BLaER1 (cell line): ENCODE data around the gene ANO2.
A peak's percentile ranks its signal among the peaks of the same experiment; 100 is the strongest.

Source experiments
- H3K27ac ChIP-seq: shearing (Covaris generic); formaldehyde crosslinking; 2 replicates; pipeline ENCODE4 v1.8.1; 2022
- H3K27me3 ChIP-seq: shearing (Covaris generic); formaldehyde crosslinking; 2 replicates; pipeline ENCODE4 v1.8.1; 2022
- H3K36me3 ChIP-seq: shearing (Covaris generic); formaldehyde crosslinking; 2 replicates; pipeline ENCODE4 v1.8.1; 2022
- H3K4me1 ChIP-seq: shearing (Covaris generic); formaldehyde crosslinking; 2 replicates; pipeline ENCODE4 v1.8.1; 2022
- H3K4me2 ChIP-seq: shearing (Covaris generic); formaldehyde crosslinking; 2 replicates; pipeline ENCODE4 v1.8.1; 2022
- H3K4me3 ChIP-seq: shearing (Covaris generic); formaldehyde crosslinking; 2 replicates; pipeline ENCODE4 v1.8.1; 2022
- H3K9ac ChIP-seq: shearing (Covaris generic); formaldehyde crosslinking; 2 replicates; pipeline ENCODE4 v1.8.1; 2022
- H3K9me3 ChIP-seq: shearing (Covaris generic); formaldehyde crosslinking; 2 replicates; pipeline ENCODE4 v1.8.1; 2022
- H4K20me1 ChIP-seq: shearing (Covaris generic); formaldehyde crosslinking; 2 replicates; pipeline ENCODE4 v1.8.1; 2022
- Cebpa-rat ChIP-seq: shearing (Covaris generic); IDR thresholded peaks from 2 replicates; pipeline ENCODE4 v1.8.1; 2022

Gene ANO2

DNA sequence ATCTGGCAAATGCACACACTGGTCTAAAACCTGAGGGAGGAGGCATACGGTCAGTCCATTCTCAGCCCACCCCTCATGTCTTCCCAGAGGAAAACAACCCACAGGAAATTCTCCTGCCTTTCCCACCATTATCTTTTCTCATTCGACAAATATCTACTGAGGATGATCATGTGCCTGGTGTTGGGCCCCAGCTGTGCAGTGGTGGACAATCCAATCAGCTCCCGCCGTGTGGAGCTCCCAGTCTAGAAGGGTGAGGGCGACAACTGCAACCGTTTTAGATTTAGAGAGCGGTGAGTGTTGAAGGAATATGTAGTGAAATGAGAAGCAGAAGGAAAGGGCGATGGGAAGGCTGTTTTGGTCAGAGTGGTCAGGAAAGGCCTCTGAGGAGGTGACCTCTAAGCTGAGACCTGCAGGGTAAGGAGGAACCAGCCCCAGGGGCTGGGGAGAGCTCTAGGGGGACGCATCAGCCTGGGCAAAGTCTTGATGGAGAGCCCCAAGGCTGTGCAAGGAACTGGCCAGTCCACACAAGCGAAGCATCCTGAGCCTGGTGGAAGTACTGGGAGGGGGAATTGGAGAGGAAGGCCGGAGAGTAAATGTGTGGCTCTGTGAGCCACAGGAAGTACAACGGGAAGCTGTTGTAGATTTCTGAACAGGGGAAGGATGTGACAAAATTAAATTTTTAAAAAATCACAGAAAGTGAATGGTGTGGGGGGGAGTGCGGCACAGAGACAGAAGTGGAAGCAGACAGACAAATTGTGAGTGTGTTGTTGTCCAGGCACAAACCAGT lies 320.4 kb downstream of the ANO2 start:
- no peak overlapping the region for H3K4me3 ChIP-seq
- no peaks in the 10 kb centered on the region for H3K27me3 ChIP-seq
- 0 out of 2 replicates have a peak overlapping the region, but pooled peaks have one; percentile 13 for H3K4me2 ChIP-seq
- H3K36me3 ChIP-seq: no peaks in the 10 kb centered on the region
- H3K4me1 ChIP-seq: peaks cover 5% of the 10 kb centered on the region; the same call in 1 of the 2 replicates
- no peak overlapping the region for H3K9ac ChIP-seq
- no peak for TF ChIP-seq Cebpa-rat
- no peaks in the 10 kb centered on the region for H4K20me1 ChIP-seq
- no peaks in the 10 kb centered on the region for H3K9me3 ChIP-seq
- no peak overlapping the region for H3K27ac ChIP-seq

DNA sequence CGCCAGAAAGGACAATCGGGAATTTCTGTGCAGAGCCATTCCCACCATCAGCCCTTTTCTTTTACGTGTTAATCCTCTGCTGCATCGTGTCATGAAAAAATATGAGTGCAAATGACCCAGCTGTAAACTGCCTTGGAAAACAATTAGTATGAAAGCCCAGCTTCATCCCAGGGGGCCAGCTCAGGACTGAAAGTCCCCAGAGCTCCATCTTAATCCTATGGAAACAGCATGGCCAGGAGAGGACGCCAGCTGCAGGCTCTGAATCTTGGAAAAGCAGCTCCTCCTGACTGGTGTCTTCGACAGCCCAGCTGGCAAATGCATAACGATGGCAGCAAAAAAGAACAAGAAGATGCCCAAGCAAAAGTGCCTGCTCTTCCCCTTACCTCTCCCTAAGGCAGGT lies 321.6 kb downstream of the ANO2 start:
- H3K4me3 ChIP-seq: no peak overlapping the region
- no peaks in the 10 kb centered on the region for H3K36me3 ChIP-seq
- H3K27ac ChIP-seq: no peak overlapping the region
- no peaks in the 10 kb centered on the region for H3K9me3 ChIP-seq
- H3K4me1 ChIP-seq: peaks cover 5% of the 10 kb centered on the region; the same call in 1 of the 2 replicates
- no peak overlapping the region for H3K4me2 ChIP-seq
- no peak for TF ChIP-seq Cebpa-rat
- no peaks in the 10 kb centered on the region for H4K20me1 ChIP-seq
- no peaks in the 10 kb centered on the region for H3K27me3 ChIP-seq
- H3K9ac ChIP-seq: no peak overlapping the region

DNA sequence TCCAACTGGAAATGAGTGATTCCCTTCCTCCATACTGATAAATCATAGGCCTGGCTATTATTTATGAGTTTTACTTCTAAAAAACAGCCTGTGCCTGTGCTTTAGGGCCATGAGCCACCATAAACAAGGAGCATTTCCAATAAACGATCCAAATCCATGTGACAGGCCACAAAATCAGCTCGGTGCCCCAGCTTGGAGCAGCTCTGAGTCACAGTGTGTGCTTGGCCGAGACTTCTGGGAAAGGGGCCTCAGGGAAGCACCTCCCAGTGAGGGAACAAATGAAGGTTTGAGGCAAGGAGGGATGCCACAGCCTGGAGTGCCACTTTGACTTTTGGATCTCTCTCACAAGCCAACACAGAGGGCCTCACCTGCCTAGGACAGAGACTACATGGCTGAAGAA lies 322.8 kb downstream of the ANO2 start:
- no peak overlapping the region for H3K9ac ChIP-seq
- H3K27ac ChIP-seq: no peak overlapping the region
- no peak for TF ChIP-seq Cebpa-rat
- no peaks in the 10 kb centered on the region for H3K36me3 ChIP-seq
- no peaks in the 10 kb centered on the region for H4K20me1 ChIP-seq
- H3K9me3 ChIP-seq: no peaks in the 10 kb centered on the region
- no peak overlapping the region for H3K4me3 ChIP-seq
- H3K4me1 ChIP-seq: peaks cover 5% of the 10 kb centered on the region; the same call in 1 of the 2 replicates
- H3K27me3 ChIP-seq: no peaks in the 10 kb centered on the region
- H3K4me2 ChIP-seq: no peak overlapping the region

DNA sequence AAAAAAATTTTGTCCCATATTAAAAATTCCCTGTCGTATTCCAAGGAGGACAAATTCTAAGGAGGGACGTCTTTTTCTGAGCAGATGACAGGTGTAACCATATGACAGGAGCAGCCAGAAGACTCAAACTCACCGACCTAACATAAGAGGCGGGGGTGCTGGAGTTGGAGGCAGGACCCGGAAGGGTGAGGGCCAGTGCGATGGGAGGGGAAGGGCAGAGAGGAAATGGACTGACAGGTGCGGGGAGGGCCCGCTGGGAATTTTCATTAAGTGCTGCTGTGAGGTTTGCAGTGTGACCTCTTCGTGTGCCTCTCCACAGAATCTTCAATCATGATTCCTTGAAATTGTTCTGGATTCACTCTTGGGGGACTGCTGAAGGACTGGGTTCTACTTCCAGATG lies 323.7 kb downstream of the ANO2 start:
- no peaks in the 10 kb centered on the region for H3K36me3 ChIP-seq
- H3K27ac ChIP-seq: no peak overlapping the region
- H3K4me1 ChIP-seq: peaks cover 5% of the 10 kb centered on the region; the same call in 1 of the 2 replicates
- H3K9ac ChIP-seq: no peak overlapping the region
- H3K27me3 ChIP-seq: no peaks in the 10 kb centered on the region
- no peaks in the 10 kb centered on the region for H4K20me1 ChIP-seq
- no peaks in the 10 kb centered on the region for H3K9me3 ChIP-seq
- H3K4me3 ChIP-seq: no peak overlapping the region
- no peak overlapping the region for H3K4me2 ChIP-seq
- TF ChIP-seq Cebpa-rat: no peak

DNA sequence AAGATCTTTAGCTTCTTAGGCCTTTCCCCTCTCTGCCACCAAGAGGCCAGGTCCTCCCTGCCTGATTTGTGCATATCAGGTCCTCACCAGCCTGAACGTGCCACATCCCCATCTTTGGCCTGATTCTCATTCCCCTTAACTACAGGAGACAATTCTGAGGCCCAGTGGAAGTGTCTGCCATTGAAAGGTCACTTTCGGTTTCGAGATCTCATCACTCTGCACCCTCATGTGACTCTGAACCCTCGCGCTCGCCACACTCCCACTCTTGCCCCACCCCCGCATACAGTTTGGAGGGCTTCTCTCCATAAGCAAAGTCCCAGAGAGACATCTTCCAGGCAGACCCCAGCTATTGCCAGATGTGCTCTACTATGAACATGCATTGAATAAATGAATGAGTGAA lies 324.2 kb downstream of the ANO2 start:
- no peaks in the 10 kb centered on the region for H4K20me1 ChIP-seq
- H3K27me3 ChIP-seq: no peaks in the 10 kb centered on the region
- no peaks in the 10 kb centered on the region for H3K9me3 ChIP-seq
- no peak overlapping the region for H3K9ac ChIP-seq
- H3K4me2 ChIP-seq: no peak overlapping the region
- no peak overlapping the region for H3K27ac ChIP-seq
- no peak overlapping the region for H3K4me3 ChIP-seq
- peaks cover 5% of the 10 kb centered on the region; the same call in 1 of the 2 replicates for H3K4me1 ChIP-seq
- TF ChIP-seq Cebpa-rat: no peak
- H3K36me3 ChIP-seq: no peaks in the 10 kb centered on the region

DNA sequence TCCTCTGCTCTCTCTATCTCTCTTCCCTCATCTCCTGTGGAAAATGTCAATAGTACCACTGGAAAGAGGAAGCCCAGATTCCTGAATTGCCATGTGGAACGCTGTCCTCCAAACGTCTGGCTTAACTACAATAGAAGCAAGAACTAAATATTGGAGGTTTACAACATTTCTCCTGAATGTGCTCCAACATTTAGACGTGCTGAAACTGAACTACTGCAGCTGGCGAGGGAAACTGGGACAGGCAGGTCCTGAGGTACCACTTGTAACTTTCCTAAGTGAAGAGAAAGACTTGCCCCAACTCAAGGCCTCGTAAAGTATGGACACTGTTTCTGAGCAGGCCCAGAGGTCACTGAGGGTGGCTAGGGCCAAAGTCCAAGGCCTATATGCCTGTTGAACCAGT lies 325.4 kb downstream of the ANO2 start:
- no peak for TF ChIP-seq Cebpa-rat
- H3K9me3 ChIP-seq: no peaks in the 10 kb centered on the region
- H3K4me1 ChIP-seq: no peaks in the 10 kb centered on the region
- H3K27me3 ChIP-seq: no peaks in the 10 kb centered on the region
- H3K4me3 ChIP-seq: no peak overlapping the region
- H3K9ac ChIP-seq: no peak overlapping the region
- no peaks in the 10 kb centered on the region for H3K36me3 ChIP-seq
- H4K20me1 ChIP-seq: no peaks in the 10 kb centered on the region
- H3K4me2 ChIP-seq: no peak overlapping the region
- no peak overlapping the region for H3K27ac ChIP-seq

DNA sequence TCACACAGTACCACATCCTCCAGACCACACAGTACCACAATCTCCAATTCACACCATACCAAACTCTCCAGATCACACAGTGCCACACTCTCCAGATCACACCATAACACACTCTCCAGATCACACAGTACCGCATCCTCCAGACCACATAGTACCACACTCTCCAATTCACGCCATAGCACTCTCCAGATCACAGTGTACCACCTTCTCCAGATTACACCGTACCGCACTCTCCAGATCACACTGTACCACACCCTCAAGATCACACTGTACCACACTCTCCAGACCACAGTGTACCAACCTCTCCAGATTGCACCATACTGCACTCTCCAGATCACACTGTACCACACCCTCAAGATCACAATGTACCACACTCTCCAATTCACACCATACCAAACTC lies 328.2 kb downstream of the ANO2 start:
- Histone ChIP-seq H3K4me3 (no peak overlapping the region), H3K4me2 (no peak overlapping the region), H3K27me3 (no peaks in the 10 kb centered on the region), H3K4me1 (no peaks in the 10 kb centered on the region), H3K9me3 (no peaks in the 10 kb centered on the region), H4K20me1 (no peaks in the 10 kb centered on the region), H3K36me3 (no peaks in the 10 kb centered on the region), H3K27ac (no peak overlapping the region), H3K9ac (no peak overlapping the region)
- TF ChIP-seq Cebpa-rat: no peak

DNA sequence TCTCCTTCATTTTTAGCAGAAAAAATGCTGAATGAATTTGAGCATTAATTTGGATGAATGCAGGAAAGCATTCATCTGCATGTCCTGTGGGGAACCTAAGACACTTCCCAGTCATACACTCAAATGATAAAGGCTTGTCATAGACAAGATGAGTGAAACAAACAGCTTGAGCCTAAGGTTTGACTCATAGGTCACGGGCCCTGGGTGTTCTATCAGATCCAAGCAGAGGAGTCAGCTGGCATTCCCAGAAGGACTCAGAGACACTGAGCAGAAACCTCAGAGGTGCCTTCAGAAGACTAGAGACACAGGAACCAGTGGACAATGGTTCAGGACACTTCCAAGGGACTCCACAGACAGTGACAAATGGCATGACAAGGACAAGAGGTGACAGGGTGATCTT lies 329.3 kb downstream of the ANO2 start:
- H3K9ac ChIP-seq: no peak overlapping the region
- H3K9me3 ChIP-seq: no peaks in the 10 kb centered on the region
- H3K36me3 ChIP-seq: no peaks in the 10 kb centered on the region
- no peak overlapping the region for H3K4me2 ChIP-seq
- no peak overlapping the region for H3K4me3 ChIP-seq
- no peaks in the 10 kb centered on the region for H3K4me1 ChIP-seq
- TF ChIP-seq Cebpa-rat: no peak
- no peaks in the 10 kb centered on the region for H4K20me1 ChIP-seq
- H3K27me3 ChIP-seq: no peaks in the 10 kb centered on the region
- H3K27ac ChIP-seq: no peak overlapping the region

DNA sequence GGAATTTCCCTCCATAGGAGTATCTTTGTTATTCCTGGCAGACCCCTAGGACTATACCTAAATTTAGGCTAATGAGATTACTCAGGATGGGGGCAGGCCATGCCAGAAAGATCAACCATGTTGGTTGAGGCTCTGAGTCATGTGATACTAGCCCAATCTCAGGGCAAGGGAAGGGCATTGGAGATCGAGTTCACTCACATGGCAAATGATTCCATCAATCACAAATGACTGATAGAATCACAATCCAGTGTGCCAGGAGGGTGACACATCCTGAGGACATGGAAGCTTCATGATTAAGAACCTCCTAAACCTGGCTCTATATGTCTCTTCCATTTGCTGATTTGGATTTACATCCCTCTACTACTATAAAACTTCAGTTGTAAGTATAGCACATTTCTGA lies 330.8 kb downstream of the ANO2 start:
- H3K4me1 ChIP-seq: no peaks in the 10 kb centered on the region
- TF ChIP-seq Cebpa-rat: no peak
- no peaks in the 10 kb centered on the region for H3K27me3 ChIP-seq

DNA sequence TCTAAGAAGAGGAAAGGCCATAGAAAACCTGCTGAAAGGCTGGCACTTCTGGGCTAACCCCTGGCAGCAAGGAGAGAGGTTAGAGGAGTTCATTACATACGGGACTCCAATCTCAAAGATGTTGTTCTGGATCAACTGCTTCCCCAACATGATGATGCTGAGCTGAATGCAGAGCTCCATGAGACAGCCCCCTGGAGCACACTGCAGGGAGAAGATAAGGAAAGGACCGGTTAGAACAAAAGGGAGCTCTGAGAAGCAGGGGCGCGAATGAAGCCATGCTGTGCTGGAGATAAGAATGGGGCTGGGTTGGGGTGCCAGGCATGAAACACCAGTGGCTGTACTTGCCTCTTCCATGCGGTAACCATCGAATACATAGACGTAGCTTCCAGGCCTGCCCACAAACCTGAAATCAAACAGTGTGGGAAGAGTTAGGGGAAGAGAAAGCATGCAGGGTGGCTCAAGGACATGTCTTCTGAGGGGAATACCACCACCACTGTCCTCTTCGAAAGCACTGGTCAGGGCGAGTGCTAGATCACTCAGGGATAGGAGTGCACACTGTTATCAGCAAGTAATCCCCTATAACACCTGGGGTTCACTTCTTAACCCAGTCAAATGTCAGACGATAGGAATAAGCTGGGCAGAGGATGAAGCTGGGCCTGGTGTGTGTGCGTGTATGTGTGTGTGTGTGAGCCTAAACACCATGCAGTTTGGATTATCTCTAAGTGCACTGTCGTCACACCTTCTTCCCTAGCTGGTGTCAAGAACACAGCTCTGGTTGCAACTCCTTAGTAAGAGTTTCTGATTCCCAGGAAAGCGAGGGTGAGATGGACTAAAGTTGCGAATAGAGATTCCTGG lies 332.3 kb downstream of the ANO2 start:
- no peaks in the 10 kb centered on the region for H3K27me3 ChIP-seq
- no peak overlapping the region for H3K27ac ChIP-seq
- no peak overlapping the region for H3K4me3 ChIP-seq
- no peak overlapping the region for H3K4me2 ChIP-seq
- no peak overlapping the region for H3K9ac ChIP-seq
- H3K4me1 ChIP-seq: no peaks in the 10 kb centered on the region
- no peaks in the 10 kb centered on the region for H3K36me3 ChIP-seq
- TF ChIP-seq Cebpa-rat: no peak
- H3K9me3 ChIP-seq: no peaks in the 10 kb centered on the region
- no peaks in the 10 kb centered on the region for H4K20me1 ChIP-seq

More for the DNA sequence above, 330.8 kb downstream of the ANO2 start:
- Histone ChIP-seq H3K4me3 (no peak overlapping the region), H4K20me1 (no peaks in the 10 kb centered on the region), H3K9ac (no peak overlapping the region), H3K9me3 (no peaks in the 10 kb centered on the region), H3K27ac (no peak overlapping the region), H3K4me2 (no peak overlapping the region), H3K36me3 (no peaks in the 10 kb centered on the region)
